ENCODE results near the gene ASMT.
"Not testable (repeated sequence)": the region's sequence is repeated elsewhere in the genome, so short reads cannot be mapped to it uniquely, and the experiment has no call there.

ASMT gene

DNA sequence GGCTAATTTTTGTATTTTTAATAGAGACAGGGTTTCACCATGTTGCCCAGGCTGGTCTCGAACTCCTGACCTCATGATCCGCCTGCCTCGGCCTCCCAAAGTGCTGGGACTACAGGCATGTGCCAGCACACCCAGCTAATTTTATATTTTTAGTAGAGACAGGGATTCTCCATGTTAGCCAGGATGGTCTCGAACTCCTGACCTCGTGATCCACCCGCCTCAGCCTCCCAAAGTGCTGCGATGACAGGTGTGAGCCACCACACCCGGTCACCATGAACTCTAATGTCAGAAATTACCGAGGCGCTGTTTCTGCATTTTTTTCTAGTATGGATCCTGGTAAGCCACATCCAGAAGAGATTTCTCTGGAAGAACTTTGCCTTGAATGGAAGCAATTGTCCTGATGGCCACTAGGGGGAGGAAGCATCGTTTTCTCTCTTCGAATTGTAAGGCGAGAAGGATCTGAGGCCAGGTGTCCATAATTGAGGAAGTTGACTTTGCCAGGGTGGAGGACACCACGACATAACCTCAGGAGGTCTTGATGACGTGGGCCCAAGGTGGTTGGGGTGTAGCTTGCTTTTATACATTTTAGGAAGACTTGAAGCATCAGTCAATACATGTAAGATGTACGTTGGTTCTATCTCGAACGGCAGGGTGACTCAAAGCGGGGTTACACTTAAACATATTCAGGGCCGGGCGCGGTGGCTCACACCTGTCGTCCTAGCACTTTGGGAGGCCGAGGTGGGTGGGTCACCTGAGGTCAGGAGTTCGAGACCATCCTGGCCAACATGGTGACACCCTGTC lies 37.4 kb downstream of the ASMT start:
- not testable (repeated sequence) for DNase-seq

- no peak for DNase-seq
Measured at GRCh38 chrX:1656379-1656778, 41.5 kb downstream of the ASMT start.

GRCh38 chrX:1657367-1658070 lies 42.7 kb downstream of the ASMT start:
- no peak for DNase-seq

DNA sequence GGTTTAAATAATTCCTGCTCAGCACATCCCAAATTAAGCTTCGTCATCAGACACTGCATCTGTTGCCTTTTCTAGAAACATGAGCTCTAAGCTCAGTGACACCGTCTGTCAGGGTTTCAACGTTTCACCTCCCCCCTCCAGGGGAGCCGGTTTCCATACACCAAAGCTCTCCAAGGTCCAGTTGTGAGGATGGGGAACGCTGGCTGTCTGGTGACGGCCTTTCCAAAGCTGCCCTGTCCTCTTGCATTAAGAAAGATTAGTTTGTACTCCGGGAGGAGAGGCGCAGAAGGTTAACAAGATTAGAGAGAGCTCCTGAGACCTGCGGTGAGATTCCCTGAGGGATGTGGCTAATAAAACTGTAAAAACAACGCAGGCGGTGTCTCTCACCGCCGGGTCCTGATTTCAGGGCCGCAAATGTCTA lies 43.2 kb downstream of the ASMT start:
- no peak for DNase-seq

DNA sequence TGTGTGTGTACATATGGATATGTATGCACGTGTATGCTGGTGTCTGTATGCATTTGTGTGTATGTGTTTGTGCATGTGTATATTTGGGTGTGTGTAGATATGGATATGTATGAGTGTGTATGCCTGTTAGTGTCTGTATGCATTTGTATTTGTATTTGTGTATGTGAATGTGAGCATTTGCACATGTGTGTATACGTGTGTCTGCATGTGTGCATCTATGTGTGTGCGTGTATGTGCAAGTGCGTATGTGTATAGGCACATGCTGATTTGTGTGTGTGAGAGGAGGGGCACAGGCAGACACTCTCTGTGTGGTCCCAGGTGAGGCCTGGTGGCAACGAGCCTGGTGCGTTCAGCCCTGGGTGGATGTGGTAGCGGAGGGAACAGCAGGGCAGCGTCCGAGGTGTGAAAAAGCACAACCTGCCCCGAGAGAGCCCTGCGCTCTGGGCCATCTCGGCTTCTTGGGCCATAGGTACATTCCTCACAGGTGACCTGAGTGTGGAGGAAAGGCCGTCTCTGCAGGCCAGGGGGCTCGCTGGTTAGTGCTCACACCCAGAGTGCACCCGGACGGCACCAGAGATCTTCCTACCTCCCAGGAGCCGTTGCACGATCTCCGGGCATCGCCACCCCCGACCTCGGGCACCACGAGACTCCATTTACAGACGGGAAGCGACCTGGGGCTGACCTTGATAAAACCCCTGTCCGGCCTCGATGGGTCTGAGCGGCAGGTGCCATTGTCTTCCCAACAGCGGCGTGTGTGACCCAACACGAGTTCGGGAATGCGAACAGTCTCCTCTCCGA lies 45.0 kb downstream of the ASMT start:
- no peak for DNase-seq

- no peak for DNase-seq
Measured at GRCh38 chrX:1661048-1661921, 46.4 kb downstream of the ASMT start.

DNA sequence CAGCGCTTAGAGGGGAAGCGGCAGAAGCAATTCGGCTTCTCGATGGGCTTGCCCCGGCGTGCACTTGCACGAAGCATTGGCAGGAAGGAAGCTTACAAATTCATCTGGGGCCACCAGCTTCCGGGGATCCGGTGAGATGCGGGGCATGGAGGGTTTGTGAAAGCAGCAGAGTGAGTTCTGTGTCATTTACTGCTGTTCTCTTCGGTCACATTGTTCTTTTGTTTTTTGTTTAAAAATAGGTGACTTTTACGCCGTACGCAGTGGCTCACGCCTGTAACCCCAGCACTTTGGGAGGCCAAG lies 47.0 kb downstream of the ASMT start:
- DNase-seq, result no peak

DNA sequence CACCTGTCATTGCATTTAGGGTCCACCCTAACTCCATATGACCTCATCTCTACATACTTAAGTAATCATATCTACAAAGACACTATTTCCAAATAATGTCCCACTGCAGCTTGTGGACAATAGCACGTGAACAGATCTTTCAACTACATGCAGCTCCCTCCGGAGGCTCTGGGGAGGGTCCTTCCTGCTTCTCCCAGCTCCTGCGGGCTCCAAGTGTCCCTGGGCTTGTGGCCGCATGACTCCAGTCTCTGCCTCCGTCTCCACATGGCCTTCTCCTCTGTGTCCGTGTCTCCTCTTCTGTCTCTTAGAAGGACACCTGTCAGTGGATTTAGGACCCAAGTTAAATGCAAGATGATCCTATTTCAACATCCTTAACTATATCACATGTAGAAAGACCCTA lies 52.7 kb downstream of the ASMT start:
- DNase-seq, result no peak

DNA sequence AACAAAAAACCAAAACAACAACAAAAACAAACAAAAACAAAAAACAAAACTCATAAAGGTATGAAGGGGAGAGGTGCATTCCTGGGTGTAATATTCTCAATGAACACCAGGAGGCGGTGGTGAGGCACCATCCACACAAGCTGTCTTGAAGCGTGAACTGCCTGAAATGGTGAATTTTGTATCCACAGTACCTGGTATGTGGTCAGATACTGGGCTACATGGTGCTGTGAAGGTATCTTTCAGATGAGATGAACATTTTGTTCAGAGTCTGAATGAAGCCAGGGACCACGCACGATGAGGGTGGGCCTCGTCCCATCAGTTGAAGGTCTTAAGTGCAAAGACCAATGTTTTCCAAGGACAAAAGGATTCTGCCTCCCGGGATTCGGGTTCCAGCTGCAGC lies 58.5 kb downstream of the ASMT start:
- no peak for DNase-seq

GRCh38 chrX:1676866-1677265 lies 62.0 kb downstream of the ASMT start:
- DNase-seq, result no peak

DNA sequence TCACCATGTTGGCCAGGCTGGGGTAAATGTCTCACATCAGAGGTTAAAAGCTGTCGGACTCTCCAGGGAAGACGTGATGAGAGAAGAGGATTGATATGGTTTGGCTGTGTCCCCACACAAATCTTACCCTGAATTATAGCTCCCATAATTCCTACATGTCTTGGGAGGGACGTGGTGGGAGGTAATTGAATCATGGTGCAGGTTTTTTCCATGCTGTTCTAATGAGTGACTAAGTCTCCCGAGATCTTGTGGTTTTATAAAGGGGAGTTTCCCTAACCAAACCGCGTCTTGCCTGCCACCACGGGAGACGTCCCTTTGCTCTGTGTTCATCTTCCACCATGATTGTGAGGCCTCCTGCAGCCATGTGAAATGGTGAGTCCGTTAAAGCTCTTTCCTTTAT lies 64.4 kb downstream of the ASMT start:
- no peak for DNase-seq

GRCh38 chrX:1681439-1681838 lies 66.6 kb downstream of the ASMT start:
- no peak for DNase-seq

GRCh38 chrX:1681856-1682255 lies 67.0 kb downstream of the ASMT start:
- not testable (repeated sequence) for DNase-seq

DNA sequence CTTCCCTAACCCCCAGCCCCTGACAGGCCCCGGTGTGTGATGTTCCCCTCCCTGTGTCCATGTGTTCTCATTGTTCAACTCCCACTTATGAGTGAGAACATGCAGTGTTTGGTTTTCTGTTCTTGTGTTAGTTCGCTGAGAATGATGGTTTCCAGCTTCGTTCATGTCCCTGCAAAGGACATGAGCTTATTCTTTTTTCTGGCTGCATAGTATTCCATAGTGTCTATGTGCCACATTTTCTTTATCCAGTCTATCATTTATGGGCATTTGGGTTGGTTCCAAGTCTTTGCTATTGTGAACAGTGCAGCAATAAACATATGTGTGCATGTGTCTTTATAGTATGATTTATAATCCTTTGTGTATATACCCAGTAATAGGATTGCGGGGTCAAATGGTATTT lies 67.6 kb downstream of the ASMT start:
- DNase-seq, result not testable (repeated sequence)

DNA sequence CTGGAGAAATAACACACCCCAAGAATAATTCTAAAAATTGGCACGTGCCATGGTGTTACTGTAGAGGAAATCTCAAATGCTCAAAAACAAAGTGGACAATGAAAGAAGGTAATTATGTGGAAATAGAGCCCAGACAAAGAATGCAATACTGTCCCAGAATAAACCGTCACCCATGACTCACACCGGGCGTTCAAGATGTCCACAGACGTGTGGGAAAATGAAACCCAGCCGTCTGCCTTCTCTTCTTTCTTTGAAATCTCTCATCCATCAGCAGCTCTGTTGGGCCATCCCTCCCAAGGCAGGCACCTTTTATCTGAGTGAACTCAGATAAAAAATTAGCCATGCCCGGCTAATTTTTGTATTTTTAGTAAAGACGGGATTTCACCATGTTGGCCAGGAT lies 70.0 kb downstream of the ASMT start:
- not testable (repeated sequence) for DNase-seq

DNA sequence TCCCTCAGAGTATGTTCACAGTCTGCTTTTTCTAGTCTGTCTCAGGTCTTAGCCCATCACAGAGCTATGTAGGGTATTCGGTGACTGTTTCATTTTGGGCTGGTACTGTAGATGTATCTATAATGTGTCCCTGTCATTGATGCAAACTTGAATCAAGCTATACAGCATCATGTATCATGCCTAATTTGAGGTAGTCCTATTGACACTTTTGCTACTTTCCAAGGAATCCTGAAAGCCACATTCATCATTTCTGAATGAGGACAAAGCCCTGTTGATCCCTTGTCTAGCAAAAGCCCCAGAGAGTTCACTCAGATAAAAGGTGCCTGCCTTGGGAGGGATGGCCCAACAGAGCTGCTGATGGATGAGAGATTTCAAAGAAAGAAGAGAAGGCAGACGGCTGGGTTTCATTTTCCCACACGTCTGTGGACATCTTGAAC lies 70.6 kb downstream of the ASMT start:
- DNase-seq, result not testable (repeated sequence)

DNA sequence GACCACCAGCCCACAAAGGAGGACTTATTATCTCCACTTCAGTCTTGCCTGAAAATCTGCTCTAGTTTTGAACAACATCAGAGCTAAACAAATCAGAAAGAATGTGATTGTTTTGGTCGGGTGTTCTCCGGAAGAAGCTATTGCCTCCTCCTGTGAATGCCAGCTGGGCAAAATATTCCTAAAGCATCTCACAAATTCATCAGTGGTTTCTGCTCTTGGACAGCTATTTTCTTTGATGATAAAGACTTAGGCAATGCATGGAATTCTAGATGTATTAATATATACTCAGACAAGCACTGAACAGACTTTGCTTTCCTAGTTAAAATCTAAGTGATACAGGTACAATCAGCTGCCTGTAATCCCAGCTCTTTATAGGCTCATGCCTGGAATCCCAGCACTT lies 71.8 kb downstream of the ASMT start:
- no peak for DNase-seq
